Ramos (cell line): ENCODE results near the gene TALDO1.

Experiments used
- in situ Hi-C: fragments of 300-500 bp; cut with MboI; formaldehyde crosslinking; loops from one replicate; pipeline ENCODE4 v1.14.3; 2022; ENCODE audit warnings: low sequenced_read_pairs; ENCODE audit not compliant: unreplicated experiment

Gene TALDO1

DNA sequence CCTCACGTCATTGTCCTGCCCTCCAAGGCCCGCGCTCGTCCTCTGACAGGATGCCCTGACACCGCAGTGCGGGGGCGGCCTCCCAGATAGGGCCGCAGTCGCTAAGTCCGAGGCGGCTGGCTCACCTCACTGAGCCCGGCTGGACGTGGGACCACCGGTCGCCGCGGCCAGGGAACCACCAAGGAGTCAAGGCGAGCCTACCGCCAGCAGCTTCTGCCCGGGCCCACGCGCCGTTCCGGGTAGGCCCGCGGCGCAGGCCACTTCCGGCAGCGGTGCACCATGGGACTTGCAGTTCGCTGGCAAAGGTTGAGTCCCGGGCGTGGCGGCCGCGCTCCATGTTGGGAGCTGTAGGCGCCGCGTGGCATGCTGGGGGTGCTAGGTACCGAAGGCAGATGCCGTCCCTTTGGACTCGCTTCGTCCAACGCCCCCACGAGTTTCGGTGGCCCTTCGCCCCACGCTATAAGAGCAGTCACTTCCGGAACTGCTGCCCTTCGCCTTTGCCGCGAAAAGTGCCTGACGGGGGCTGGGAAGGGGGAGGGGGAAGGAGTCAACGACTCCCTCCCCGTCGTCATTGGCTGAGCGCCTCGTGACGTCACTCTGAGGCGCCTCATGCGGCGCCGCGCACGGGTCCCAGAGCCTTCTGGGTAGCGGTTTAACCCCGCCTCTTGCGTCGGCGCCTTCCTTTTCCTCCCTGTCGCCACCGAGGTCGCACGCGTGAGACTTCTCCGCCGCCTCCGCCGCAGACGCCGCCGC, 62.2 kb downstream of the TALDO1 start, which contains the start of gene RPLP2:
RPLP2 (plus strand) TSS at position 681 of the 753 bp plus-strand sequence. CDS start 268 bp downstream, outside the sequence.
- in situ Hi-C loops: loop anchor here (25.0 kb wide), 1 partner anchor 1578 kb away; the partner anchor contains the start of gene CD81

- in situ Hi-C loops: loop anchor here (25.0 kb wide), 1 partner anchor 1577 kb away; the partner anchor contains the start of gene CD81
Measured at GRCh38 chr11:810040-810567, 62.8 kb downstream of the TALDO1 start.

GRCh38 chr11:811446-812245, 64.4 kb downstream of the TALDO1 start:
- in situ Hi-C loops: loop anchor here (25.0 kb wide), 1 partner anchor 1576 kb away; the partner anchor contains the start of gene CD81

- in situ Hi-C loops: loop anchor here (25.0 kb wide), 1 partner anchor 1575 kb away; the partner anchor contains the start of gene CD81
Measured at GRCh38 chr11:812390-812789, 65.1 kb downstream of the TALDO1 start.

DNA sequence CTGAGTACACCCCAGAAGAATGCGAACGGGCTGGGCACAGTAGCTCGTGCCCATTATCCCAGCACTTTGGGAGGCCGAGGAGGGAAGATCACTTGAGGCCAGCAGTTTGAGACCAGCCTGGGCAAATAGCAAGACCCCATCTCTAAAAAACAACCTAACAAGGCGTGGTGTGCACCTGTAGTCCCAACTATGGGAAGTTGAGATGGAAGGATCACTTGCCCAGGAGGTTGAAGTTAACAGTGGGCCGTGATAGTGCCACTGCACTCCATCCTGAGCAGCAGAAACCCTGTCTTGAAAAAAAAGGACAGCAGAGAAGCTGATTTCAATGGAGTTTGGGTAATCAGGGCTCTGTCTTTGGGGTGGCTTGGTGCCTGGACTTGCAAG, 65.8 kb downstream of the TALDO1 start:
- in situ Hi-C loops: loop anchor here (25.0 kb wide), 1 partner anchor 1574 kb away; the partner anchor contains the start of gene CD81

GRCh38 chr11:813456-814096, 66.3 kb downstream of the TALDO1 start:
- in situ Hi-C loops: loop anchor here (25.0 kb wide), 1 partner anchor 1574 kb away; the partner anchor contains the start of gene CD81
